ENCODE measurements around the gene ARAP2. TPM values are rescaled to one million over a fixed set of nuclear protein-coding genes. Genes with fewer than 3 reads are reported as not detected.

Gene ARAP2
- total RNA-seq, 1 donor from 2014 or later, result 0.93 TPM

GRCh38 chr4:36142504-36142903, 101.8 kb downstream of the ARAP2 start:
- TF ChIP-seq CTCF (conservative IDR thresholded peaks at IDR 0.05), result no peak
- Mint-ChIP-seq H3K36me3 (ENCODE audit: low read depth) (peaks cover 6% of the 10 kb centered on the region), H3K27ac (ENCODE audit: unreplicated experiment) (no peak overlapping the region), H3K4me1 (peaks cover 11% of the 10 kb centered on the region), H3K27me3 (ENCODE audit: low read depth) (no peaks in the 10 kb centered on the region), H3K9me3 (no peaks in the 10 kb centered on the region), H3K4me3 (no peak overlapping the region)
- DNase-seq (ENCODE audit: low read depth, low spot score), result no peak

DNA sequence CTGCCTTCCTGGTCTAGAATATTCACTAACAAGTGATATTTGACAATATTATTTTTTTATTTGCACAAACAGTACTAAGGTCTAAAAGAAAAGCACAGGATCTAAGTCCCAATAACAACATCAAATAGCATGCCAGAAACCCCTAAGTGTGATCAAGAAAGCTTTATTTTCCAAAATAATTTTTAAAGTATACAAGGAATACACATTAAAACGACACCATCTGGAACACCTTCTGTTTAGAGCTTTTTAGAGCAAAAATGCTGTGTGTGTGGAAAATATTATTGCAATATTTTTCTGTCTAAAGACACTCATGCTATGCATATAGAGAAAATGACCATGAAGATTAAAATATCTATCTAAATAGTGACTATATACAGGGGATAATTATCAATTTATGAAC, 103.1 kb downstream of the ARAP2 start:
- TF ChIP-seq CTCF (conservative IDR thresholded peaks at IDR 0.05), result no peak
- Mint-ChIP-seq H3K27me3 (ENCODE audit: low read depth) (no peaks in the 10 kb centered on the region), H3K36me3 (ENCODE audit: low read depth) (peaks cover 6% of the 10 kb centered on the region), H3K9me3 (no peaks in the 10 kb centered on the region), H3K27ac (ENCODE audit: unreplicated experiment) (no peak overlapping the region), H3K4me3 (no peak overlapping the region), H3K4me1 (peaks cover 11% of the 10 kb centered on the region)
- no peak for DNase-seq (ENCODE audit: low read depth, low spot score)

DNA sequence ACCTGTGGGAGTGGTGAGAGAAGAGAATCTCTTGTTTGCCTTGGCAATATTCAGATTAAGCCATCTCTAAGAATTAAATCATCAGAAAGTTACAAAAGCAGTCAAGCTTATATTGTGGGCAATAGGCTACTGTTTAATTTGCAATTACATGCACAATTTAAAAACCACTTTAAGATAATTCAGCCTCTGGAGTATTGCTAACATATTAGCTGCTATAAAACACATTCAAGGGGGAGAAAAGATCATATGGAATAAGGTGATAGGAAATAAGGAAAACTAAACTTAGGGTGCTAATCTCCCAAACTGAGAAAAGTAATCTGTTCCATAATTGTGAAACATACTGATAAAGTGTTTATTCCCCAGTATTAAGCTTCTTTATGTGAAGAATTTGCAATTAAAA, 103.9 kb downstream of the ARAP2 start:
- no peaks in the 10 kb centered on the region for H3K9me3 Mint-ChIP-seq
- no peak overlapping the region for H3K4me3 Mint-ChIP-seq
- no peak overlapping the region for H3K27ac Mint-ChIP-seq (ENCODE audit: unreplicated experiment)
- TF ChIP-seq CTCF (conservative IDR thresholded peaks at IDR 0.05), result no peak
- peaks cover 11% of the 10 kb centered on the region for H3K4me1 Mint-ChIP-seq
- no peak for DNase-seq (ENCODE audit: low read depth, low spot score)
- no peaks in the 10 kb centered on the region for H3K36me3 Mint-ChIP-seq (ENCODE audit: low read depth)
- H3K27me3 Mint-ChIP-seq (ENCODE audit: low read depth), result no peaks in the 10 kb centered on the region

DNA sequence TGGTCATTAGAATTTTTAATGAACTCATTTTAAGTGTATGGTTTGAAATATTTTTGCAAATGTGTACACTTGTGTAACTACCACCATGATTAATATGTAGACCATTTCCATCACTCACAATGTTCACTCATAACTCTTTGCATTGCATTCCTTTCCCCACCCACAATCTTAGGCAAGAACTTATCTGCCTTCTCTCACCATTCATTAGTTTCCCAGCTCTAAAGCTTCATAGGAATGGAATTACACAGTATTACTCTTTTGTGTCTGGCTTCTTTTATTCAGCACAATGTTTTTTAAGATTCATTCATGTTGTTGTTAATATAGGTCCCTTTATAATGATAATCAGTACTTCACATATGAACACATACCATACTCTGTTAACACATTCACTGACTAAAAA, 106.1 kb downstream of the ARAP2 start:
- no peak overlapping the region for H3K4me3 Mint-ChIP-seq
- TF ChIP-seq CTCF (conservative IDR thresholded peaks at IDR 0.05), result no peak
- H3K27me3 Mint-ChIP-seq (ENCODE audit: low read depth), result no peaks in the 10 kb centered on the region
- H3K27ac Mint-ChIP-seq (ENCODE audit: unreplicated experiment), result no peak overlapping the region
- H3K4me1 Mint-ChIP-seq, result peaks cover 11% of the 10 kb centered on the region
- no peak for DNase-seq (ENCODE audit: low read depth, low spot score)
- H3K36me3 Mint-ChIP-seq (ENCODE audit: low read depth), result no peaks in the 10 kb centered on the region
- H3K9me3 Mint-ChIP-seq, result no peaks in the 10 kb centered on the region

DNA sequence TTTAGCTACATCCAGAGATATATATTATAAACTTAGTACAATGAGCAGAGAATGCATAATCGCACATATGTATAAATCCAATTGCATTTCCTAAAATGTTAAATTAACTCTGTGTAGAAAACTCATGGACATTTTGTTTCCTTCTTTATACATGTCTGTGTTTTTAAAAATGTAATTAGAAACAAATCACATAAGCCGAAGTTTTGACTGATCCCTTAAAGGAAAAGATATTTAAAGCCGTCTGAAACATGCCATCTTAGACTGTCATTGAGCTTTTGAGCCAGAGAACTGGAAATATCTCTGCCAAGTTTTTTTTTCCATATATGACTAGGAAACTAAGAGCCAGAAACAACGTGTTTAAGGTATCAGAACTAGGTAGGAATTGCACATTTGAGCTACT, 107.0 kb downstream of the ARAP2 start:
- H3K9me3 Mint-ChIP-seq, result no peaks in the 10 kb centered on the region
- no peaks in the 10 kb centered on the region for H3K36me3 Mint-ChIP-seq (ENCODE audit: low read depth)
- no peaks in the 10 kb centered on the region for H3K27me3 Mint-ChIP-seq (ENCODE audit: low read depth)
- peaks cover 5% of the 10 kb centered on the region for H3K4me1 Mint-ChIP-seq
- no peak overlapping the region for H3K27ac Mint-ChIP-seq (ENCODE audit: unreplicated experiment)
- no peak for TF ChIP-seq CTCF (conservative IDR thresholded peaks at IDR 0.05)
- H3K4me3 Mint-ChIP-seq, result no peak overlapping the region
- no peak for DNase-seq (ENCODE audit: low read depth, low spot score)

GRCh38 chr4:36133658-36134057, 110.7 kb downstream of the ARAP2 start:
- H3K4me3 Mint-ChIP-seq, result no peak overlapping the region
- H3K27ac Mint-ChIP-seq (ENCODE audit: unreplicated experiment), result no peak overlapping the region
- no peaks in the 10 kb centered on the region for H3K9me3 Mint-ChIP-seq
- peaks cover 5% of the 10 kb centered on the region for H3K4me1 Mint-ChIP-seq
- no peak for TF ChIP-seq CTCF (conservative IDR thresholded peaks at IDR 0.05)
- H3K36me3 Mint-ChIP-seq (ENCODE audit: low read depth), result no peaks in the 10 kb centered on the region
- no peaks in the 10 kb centered on the region for H3K27me3 Mint-ChIP-seq (ENCODE audit: low read depth)
- no peak for DNase-seq (ENCODE audit: low read depth, low spot score)
